Caco-2 (cell line): ENCODE results near the gene WDFY2. TPM values are rescaled to one million over a fixed set of nuclear protein-coding genes. Genes with fewer than 3 reads are reported as not detected.

Source experiments
- BruUV-seq: library from RNA; stranded (reverse); fragments of 400-500 nt; replicated peaks from 2 replicates; lab custom pipeline; 2021; lab: Mats Ljungman, UMichigan
- CTCF ChIA-PET: fragments of 300-600 bp; sonication (Branson Sonifier 250); formaldehyde crosslinking; loops from one replicate; lab custom pipeline; 2022; ENCODE audit warnings: antibody characterized with exemption; lab: Charles Lee
- POLR2A ChIA-PET: fragments of 300-600 bp; sonication (Branson Sonifier 250); formaldehyde crosslinking; loops from one replicate; lab custom pipeline; 2022; ENCODE audit warnings: antibody characterized with exemption; lab: Charles Lee
- DNase-seq, 2 experiments: peaks; one replicate each; pipeline versions ENCODE4 v3.0.0 to v3.0.0-alpha.2; 2020 to 2022
- H3K27me3 ChIP-seq: replicated peaks from 2 replicates; pipeline ENCODE4 v1.6.0; 2011; ENCODE audit warnings: low read length; ENCODE audit not compliant: control insufficient read depth, insufficient read depth
- H3K36me3 ChIP-seq: 2 replicates; pipeline ENCODE4 v1.5.1; 2011; ENCODE audit warnings: low read length; ENCODE audit not compliant: control insufficient read depth, insufficient read depth
- H3K4me1 ChIP-seq: fragments of 250-450 bp; sonication (Bioruptor Pico); 2 replicates; pipeline ENCODE4 v1.5.1; 2020; ENCODE audit warnings: mild to moderate bottlenecking
- H3K4me3 ChIP-seq: 2 replicates; pipeline ENCODE4 v1.5.1; 2011; ENCODE audit warnings: low read depth, mild to moderate bottlenecking, control low read depth, low read length
- H3K9me3 ChIP-seq: fragments of 250-450 bp; sonication (Bioruptor Pico); 2 replicates; pipeline ENCODE4 v1.5.1; 2020; ENCODE audit warnings: mild to moderate bottlenecking, moderate library complexity
- H3K27ac Mint-ChIP-seq: one replicate; pipeline ENCODE4 v1.8.0; 2022; ENCODE audit warnings: mixed read lengths; ENCODE audit not compliant: unreplicated experiment
- H3K27me3 Mint-ChIP-seq: one replicate; pipeline ENCODE4 v1.8.0; 2022; ENCODE audit warnings: mixed read lengths; ENCODE audit not compliant: insufficient read depth, unreplicated experiment
- H3K36me3 Mint-ChIP-seq: one replicate; pipeline ENCODE4 v1.8.0; 2022; ENCODE audit warnings: mild to moderate bottlenecking, mixed read lengths; ENCODE audit not compliant: insufficient read depth, unreplicated experiment
- H3K4me1 Mint-ChIP-seq: one replicate; pipeline ENCODE4 v1.8.0; 2022; ENCODE audit warnings: low read depth, mixed read lengths; ENCODE audit not compliant: unreplicated experiment
- H3K4me3 Mint-ChIP-seq: one replicate; pipeline ENCODE4 v1.8.0; 2022; ENCODE audit warnings: mild to moderate bottlenecking, moderate library complexity, mixed read lengths; ENCODE audit not compliant: unreplicated experiment
- H3K9me3 Mint-ChIP-seq: one replicate; pipeline ENCODE4 v1.8.0; 2022; ENCODE audit warnings: mixed read lengths; ENCODE audit not compliant: unreplicated experiment
- intact Hi-C: fragments of 100-400 bp; cut with micrococcal nuclease; formaldehyde crosslinking; loops from one replicate; pipeline ENCODE4 v1.10.0; 2022; ENCODE audit not compliant: unreplicated experiment
- total RNA-seq: library from RNA; stranded (reverse); gene quantifications from 2 replicates; pipeline ENCODE4 v1.2.3, GENCODE V29; 2022
- TF ChIP-seq, protein P1 (sequence below), 2 experiments: fragments of 200-600 bp in 1 of 2; IDR thresholded peaks; 1 replicate in 1 of 2; 2 replicates in 1 of 2; pipeline versions ENCODE4 v1.5.1 to v1.8.0; 2011 to 2022; ENCODE audit warnings: antibody characterized with exemption in 1 of 2, control low read depth in 1 of 2, inconsistent platforms in 1 of 2, low read depth in 1 of 2, low read length in 1 of 2, mild to moderate bottlenecking in 1 of 2, moderate library complexity in 1 of 2; ENCODE audit not compliant: insufficient read depth in 1 of 2, severe bottlenecking in 1 of 2, unreplicated experiment in 1 of 2

Gene WDFY2
- total RNA-seq, 1 experiment from 2014 or later = 9.2 TPM

DNA sequence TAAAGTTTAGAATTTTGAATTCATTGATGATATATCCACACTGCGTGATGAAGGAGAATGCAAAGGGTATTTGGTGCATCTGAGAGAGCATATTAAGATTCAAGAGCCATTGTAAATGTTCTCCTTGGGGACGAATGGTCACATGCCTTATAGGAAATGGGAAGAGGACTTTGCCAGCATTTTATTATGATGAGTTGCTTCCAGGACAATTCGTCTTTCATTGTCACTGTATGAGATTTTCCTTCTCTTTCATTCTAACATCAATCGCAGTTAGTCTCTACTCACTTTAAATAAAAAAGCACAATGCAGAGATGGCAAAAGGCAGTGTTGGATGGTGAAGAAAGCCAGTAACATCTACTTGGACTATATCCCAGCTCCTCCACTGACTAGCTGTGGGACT is 21.4 kb downstream of the WDFY2 start:
- H3K9me3 ChIP-seq = peaks cover 3% of the 10 kb centered on the region; the same call in 1 of the 2 replicates
- H3K4me1 Mint-ChIP-seq = no peaks in the 10 kb centered on the region
- ChIA-PET CTCF (no interaction called here), POLR2A (no interaction called here)
- H3K4me3 Mint-ChIP-seq = no peak overlapping the region
- no peak for DNase-seq
- no peaks in the 10 kb centered on the region for H3K27me3 ChIP-seq
- intact Hi-C loops = no loop called here
- H3K27me3 Mint-ChIP-seq = no peaks in the 10 kb centered on the region
- no peaks in the 10 kb centered on the region for H3K36me3 ChIP-seq
- no peak overlapping the region for H3K27ac Mint-ChIP-seq
- TF ChIP-seq, protein P1, sequence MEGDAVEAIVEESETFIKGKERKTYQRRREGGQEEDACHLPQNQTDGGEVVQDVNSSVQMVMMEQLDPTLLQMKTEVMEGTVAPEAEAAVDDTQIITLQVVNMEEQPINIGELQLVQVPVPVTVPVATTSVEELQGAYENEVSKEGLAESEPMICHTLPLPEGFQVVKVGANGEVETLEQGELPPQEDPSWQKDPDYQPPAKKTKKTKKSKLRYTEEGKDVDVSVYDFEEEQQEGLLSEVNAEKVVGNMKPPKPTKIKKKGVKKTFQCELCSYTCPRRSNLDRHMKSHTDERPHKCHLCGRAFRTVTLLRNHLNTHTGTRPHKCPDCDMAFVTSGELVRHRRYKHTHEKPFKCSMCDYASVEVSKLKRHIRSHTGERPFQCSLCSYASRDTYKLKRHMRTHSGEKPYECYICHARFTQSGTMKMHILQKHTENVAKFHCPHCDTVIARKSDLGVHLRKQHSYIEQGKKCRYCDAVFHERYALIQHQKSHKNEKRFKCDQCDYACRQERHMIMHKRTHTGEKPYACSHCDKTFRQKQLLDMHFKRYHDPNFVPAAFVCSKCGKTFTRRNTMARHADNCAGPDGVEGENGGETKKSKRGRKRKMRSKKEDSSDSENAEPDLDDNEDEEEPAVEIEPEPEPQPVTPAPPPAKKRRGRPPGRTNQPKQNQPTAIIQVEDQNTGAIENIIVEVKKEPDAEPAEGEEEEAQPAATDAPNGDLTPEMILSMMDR (IDR thresholded peaks at IDR 0.05; ENCODE audit: insufficient read depth in 1 of 2, low read depth in 1 of 2, low read length in 1 of 2, severe bottlenecking in 1 of 2, unreplicated experiment in 1 of 2) = no peak
- peaks cover 9% of the 10 kb centered on the region for H3K9me3 Mint-ChIP-seq
- H3K4me1 ChIP-seq = no peaks in the 10 kb centered on the region
- H3K4me3 ChIP-seq = no peak overlapping the region
- no peaks in the 10 kb centered on the region for H3K36me3 Mint-ChIP-seq
- BruUV-seq = no TSS peak

DNA sequence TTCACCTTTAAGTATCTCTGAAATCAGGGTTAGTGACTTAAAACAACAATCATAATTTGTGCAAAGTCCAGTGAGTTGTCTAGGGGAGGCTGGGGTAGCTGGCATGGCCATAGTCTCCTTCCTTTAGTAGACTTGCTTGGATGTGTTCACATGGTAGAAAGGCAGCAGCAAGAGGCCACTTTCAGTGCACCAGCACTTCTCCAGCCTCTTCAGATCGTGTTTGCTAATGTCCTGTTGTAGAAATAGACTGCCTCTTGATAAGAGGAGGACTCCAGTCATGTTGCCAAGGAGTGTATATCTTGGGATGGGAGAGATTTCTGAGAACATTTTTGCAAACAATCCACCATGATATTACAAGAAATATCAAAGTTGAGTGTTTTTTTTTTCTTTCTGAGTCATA is 22.9 kb downstream of the WDFY2 start:
- H3K4me1 ChIP-seq = no peaks in the 10 kb centered on the region
- TF ChIP-seq, protein P1 (IDR thresholded peaks at IDR 0.05; ENCODE audit: insufficient read depth in 1 of 2, low read depth in 1 of 2, low read length in 1 of 2, severe bottlenecking in 1 of 2, unreplicated experiment in 1 of 2) = no peak
- BruUV-seq = no TSS peak
- no peaks in the 10 kb centered on the region for H3K4me1 Mint-ChIP-seq
- H3K27me3 ChIP-seq = no peaks in the 10 kb centered on the region
- H3K36me3 ChIP-seq = no peaks in the 10 kb centered on the region
- POLR2A ChIA-PET = no interaction called here
- no peaks in the 10 kb centered on the region for H3K27me3 Mint-ChIP-seq
- peaks cover 3% of the 10 kb centered on the region; the same call in 1 of the 2 replicates for H3K9me3 ChIP-seq
- intact Hi-C loops = no loop called here
- H3K9me3 Mint-ChIP-seq = peaks cover 9% of the 10 kb centered on the region
- H3K27ac Mint-ChIP-seq = no peak overlapping the region
- no peak overlapping the region for H3K4me3 Mint-ChIP-seq
- no peaks in the 10 kb centered on the region for H3K36me3 Mint-ChIP-seq
- CTCF ChIA-PET = no interaction called here
- DNase-seq = no peak
- no peak overlapping the region for H3K4me3 ChIP-seq

DNA sequence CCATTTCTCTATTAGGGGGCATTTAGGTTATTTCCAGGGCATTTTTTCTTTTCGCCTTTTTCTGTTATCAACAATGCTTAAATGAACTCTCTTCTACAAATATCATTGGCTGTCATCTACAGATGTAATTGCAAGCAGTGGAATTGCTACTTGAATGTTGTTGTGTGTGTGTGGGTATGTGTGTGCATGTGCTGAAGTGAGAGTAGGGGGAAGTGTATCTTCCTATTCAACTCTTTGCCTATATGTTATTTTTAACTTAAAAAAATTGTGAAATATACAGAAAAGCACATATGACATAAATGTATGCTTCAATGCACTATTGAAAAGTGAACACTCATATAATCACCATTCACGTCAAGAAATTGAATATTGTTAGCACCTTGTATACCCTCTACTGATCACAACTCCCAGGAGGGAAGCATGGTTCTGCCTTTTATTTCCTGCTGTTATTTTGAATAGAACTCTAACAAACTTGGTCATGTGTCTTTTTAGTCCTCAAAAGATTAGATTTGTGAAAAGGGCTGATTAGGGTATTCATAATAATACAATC is 24.7 kb downstream of the WDFY2 start:
- Histone ChIP-seq H3K4me1 (no peaks in the 10 kb centered on the region), H3K4me3 (no peak overlapping the region), H3K27me3 (no peaks in the 10 kb centered on the region), H3K9me3 (peaks cover 3% of the 10 kb centered on the region; the same call in 1 of the 2 replicates), H3K36me3 (no peaks in the 10 kb centered on the region)
- Mint-ChIP-seq H3K36me3 (no peaks in the 10 kb centered on the region), H3K27me3 (no peaks in the 10 kb centered on the region), H3K27ac (no peak overlapping the region), H3K9me3 (peaks cover 9% of the 10 kb centered on the region), H3K4me3 (no peak overlapping the region), H3K4me1 (no peaks in the 10 kb centered on the region)
- intact Hi-C loops = no loop called here
- TF ChIP-seq, protein P1 (IDR thresholded peaks at IDR 0.05; ENCODE audit: insufficient read depth in 1 of 2, low read depth in 1 of 2, low read length in 1 of 2, severe bottlenecking in 1 of 2, unreplicated experiment in 1 of 2) = no peak
- no TSS peak for BruUV-seq
- POLR2A ChIA-PET = no interaction called here
- no peak for DNase-seq
- CTCF ChIA-PET = no interaction called here
